CD4-positive, alpha-beta T cell treated with Interferon gamma for 1 hour (primary cell): ENCODE results near the gene AUTS2.

Experiments used
- DNase-seq: peaks from one replicate; pipeline ENCODE4 v3.0.0-alpha.2; 2020

Gene AUTS2

GRCh38 chr7:70836946-70837345, 1238.7 kb downstream of the AUTS2 start:
- no peak for DNase-seq

DNA sequence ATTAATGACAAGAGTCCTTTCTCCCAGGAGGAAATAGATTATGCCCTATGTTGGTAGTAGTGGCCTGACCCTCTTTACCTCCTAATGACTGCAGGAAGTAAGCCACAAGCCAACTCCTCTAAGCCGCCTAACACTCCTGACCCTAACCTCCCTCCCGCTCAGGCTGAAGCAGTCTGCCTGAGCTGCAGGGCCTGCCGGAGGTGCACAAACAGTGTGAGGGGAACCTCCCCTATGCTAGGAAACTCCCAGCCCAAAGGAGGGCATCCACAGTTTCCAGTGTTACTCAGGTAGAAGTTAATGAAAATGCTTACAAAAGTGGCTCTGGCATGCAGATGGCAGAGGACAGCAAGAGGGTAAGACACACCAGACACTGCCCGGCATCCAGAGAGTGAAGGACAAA, 1239.3 kb downstream of the AUTS2 start:
- no peak for DNase-seq

GRCh38 chr7:70838292-70838907, 1240.1 kb downstream of the AUTS2 start:
- no peak for DNase-seq
